SK-N-SH (cell line): ENCODE results near the gene PIAS3. TPM values are rescaled to one million over a fixed set of nuclear protein-coding genes. Genes with fewer than 3 reads are reported as not detected.

ENCODE experiments used
- CTCF ChIA-PET: fragments of 300-600, 350-600 bp; formaldehyde crosslinking; extraction: SDS; loops from one replicate; lab custom pipeline; 2021; lab: Yijun Ruan, JAX
- POLR2A ChIA-PET: fragments of 350-600 bp; sonication (Branson Sonifier 250); formaldehyde crosslinking; extraction: SDS; loops from one replicate; lab custom pipeline; 2020; ENCODE audit warnings: antibody characterized with exemption, inconsistent platforms; lab: Yijun Ruan, JAX
- DNase-seq: peaks from one replicate; pipeline ENCODE4 v3.0.0; 2012
- H2AFZ ChIP-seq: fragments of 200-600 bp; sonication (generic); 2 replicates; pipeline ENCODE4 v1.8.1; 2016; ENCODE audit warnings: antibody characterized with exemption, mild to moderate bottlenecking, low read depth
- H3F3A ChIP-seq: fragments of 200-600 bp; sonication (generic); replicated peaks from 2 replicates; pipeline ENCODE3; 2016; ENCODE audit warnings: antibody characterized with exemption, mild to moderate bottlenecking; ENCODE audit not compliant: insufficient read depth
- H3K27ac ChIP-seq, 2 experiments: fragments of 200-500 bp in 1 of 2; fragments of 200-600 bp in 1 of 2; sonication (Bioruptor generic) in 1 of 2; sonication (generic), shearing (Covaris generic) in 1 of 2; 2 replicates each; pipeline versions ENCODE4 v1.5.1 to v1.6.1; 2014 to 2016; ENCODE audit warnings: low read depth in 2 of 2, inconsistent platforms in 1 of 2, low read length in 1 of 2, mild to moderate bottlenecking in 1 of 2, mixed read lengths in 1 of 2
- H3K27me3 ChIP-seq: fragments of 200-600 bp; sonication (generic), shearing (Covaris generic); 2 replicates; pipeline ENCODE4 v1.6.1; 2016; ENCODE audit warnings: mixed run types; ENCODE audit not compliant: insufficient read depth
- H3K36me3 ChIP-seq, 2 experiments: fragments of 200-500 bp in 1 of 2; fragments of 200-600 bp in 1 of 2; sonication (Bioruptor generic) in 1 of 2; sonication (generic) in 1 of 2; replicated peaks in 1 of 2; 2 replicates each; pipeline versions ENCODE3 to v1.5.1; 2014 to 2016; ENCODE audit warnings: low read length in 1 of 2, mild to moderate bottlenecking in 1 of 2; ENCODE audit not compliant: insufficient read depth in 2 of 2, control insufficient read depth in 1 of 2
- H3K4me1 ChIP-seq, 2 experiments: fragments of 200-500 bp in 1 of 2; fragments of 200-600 bp in 1 of 2; sonication (Bioruptor generic) in 1 of 2; sonication (generic), shearing (Covaris generic) in 1 of 2; 2 replicates each; pipeline versions ENCODE4 v1.5.1 to v1.6.1; 2014 to 2016; ENCODE audit warnings: low read depth in 1 of 2, low read length in 1 of 2, mixed run types in 1 of 2; ENCODE audit not compliant: insufficient read depth in 2 of 2, control insufficient read depth in 1 of 2
- H3K4me2 ChIP-seq: fragments of 200-600 bp; sonication (generic), shearing (Covaris generic); 2 replicates; pipeline ENCODE4 v1.6.1; 2017; ENCODE audit warnings: mixed run types
- H3K4me3 ChIP-seq, 2 experiments: fragments of 200-500 bp in 1 of 2; fragments of 200-600 bp in 1 of 2; sonication (Bioruptor generic) in 1 of 2; sonication (generic), shearing (Covaris generic) in 1 of 2; 2 replicates each; pipeline versions ENCODE4 v1.5.1 to v1.8.1; 2014 to 2016; ENCODE audit warnings: low read depth in 2 of 2, inconsistent platforms in 1 of 2, low read length in 1 of 2, mild to moderate bottlenecking in 1 of 2, mixed read lengths in 1 of 2, moderate library complexity in 1 of 2
- H3K79me2 ChIP-seq: fragments of 200-600 bp; sonication (generic); 2 replicates; pipeline ENCODE4 v1.8.1; 2017; ENCODE audit warnings: mild to moderate bottlenecking; ENCODE audit not compliant: insufficient read depth
- H3K9ac ChIP-seq: fragments of 200-600 bp; sonication (generic); 2 replicates; pipeline ENCODE4 v1.6.1; 2017; ENCODE audit warnings: mixed run types
- H3K9me2 ChIP-seq: fragments of 200-600 bp; sonication (generic); 2 replicates; pipeline ENCODE4 v1.6.1; 2017; ENCODE audit warnings: mixed run types
- H3K9me3 ChIP-seq: fragments of 200-600 bp; sonication (generic); 2 replicates; pipeline ENCODE4 v1.6.1; 2017; ENCODE audit warnings: mixed run types, mild to moderate bottlenecking, moderate library complexity
- H4K20me1 ChIP-seq: fragments of 200-600 bp; sonication (generic); 2 replicates; pipeline ENCODE4 v1.6.1; 2017; ENCODE audit warnings: mild to moderate bottlenecking, mixed run types; ENCODE audit not compliant: insufficient read depth
- FOXM1 ChIP-seq: IDR thresholded peaks from 2 replicates; pipeline ENCODE4 v1.4.0; 2012; ENCODE audit warnings: low read depth, mild to moderate bottlenecking
- GABPA ChIP-seq: IDR thresholded peaks from 2 replicates; pipeline ENCODE4 v1.4.0; 2012; ENCODE audit warnings: low read depth, mild to moderate bottlenecking
- MXI1 ChIP-seq: IDR thresholded peaks from 2 replicates; pipeline ENCODE4 v1.6.1; 2012; ENCODE audit warnings: mild to moderate bottlenecking, low read depth, low read length, improper control_type of control experiment
- NFIC ChIP-seq: IDR thresholded peaks from 2 replicates; pipeline ENCODE4 v1.4.0; 2012; ENCODE audit warnings: borderline replicate concordance
- NRF1 ChIP-seq: IDR thresholded peaks from 2 replicates; pipeline ENCODE4 v1.6.1; 2012; ENCODE audit warnings: low read depth, mild to moderate bottlenecking, low read length
- PBX3 ChIP-seq: IDR thresholded peaks from 2 replicates; pipeline ENCODE4; 2012
- POLR2AphosphoS5 ChIP-seq: IDR thresholded peaks from 2 replicates; pipeline ENCODE4 v1.6.1; 2012; ENCODE audit warnings: low read depth, low read length
- RAD21 ChIP-seq: IDR thresholded peaks from 2 replicates; pipeline ENCODE4 v1.6.1; 2012; ENCODE audit warnings: mild to moderate bottlenecking, low read length
- REST ChIP-seq: IDR thresholded peaks from 2 replicates; pipeline ENCODE4 v1.6.1; 2012; ENCODE audit warnings: mild to moderate bottlenecking, low read depth, low read length, moderate library complexity
- RXRA ChIP-seq: IDR thresholded peaks from 2 replicates; pipeline ENCODE4 v1.4.0; 2012; ENCODE audit warnings: low read depth, mild to moderate bottlenecking, borderline replicate concordance
- SIN3A ChIP-seq: IDR thresholded peaks from 2 replicates; pipeline ENCODE4 v1.6.1; 2012; ENCODE audit warnings: low read depth, mild to moderate bottlenecking, low read length, moderate library complexity, borderline replicate concordance
- SMC3 ChIP-seq: IDR thresholded peaks from 2 replicates; pipeline ENCODE4 v1.6.1; 2012; ENCODE audit warnings: low read depth, low read length, improper control_type of control experiment
- USF1 ChIP-seq: IDR thresholded peaks from 2 replicates; pipeline ENCODE4 v1.4.0; 2012; ENCODE audit warnings: low read depth, borderline replicate concordance
- USF2 ChIP-seq: fragments of 150-350 bp; IDR thresholded peaks from 2 replicates; pipeline ENCODE4 v1.6.1; 2017; ENCODE audit warnings: antibody characterized with exemption, low read length, low read depth, borderline replicate concordance
- WGBS: methylation state at CpG from one replicate; pipeline ENCODE4 v1.1.6; 2017; ENCODE audit warnings: low lambda C conversion rate; 5-methylcytosine and 5-hydroxymethylcytosine counted together
- polyA plus RNA-seq, 3 experiments: library from polyadenylated mRNA; depleted of rRNA; stranded (reverse); fragments of >200 nt; gene quantifications; 2 replicates each; pipeline ENCODE4 v1.2.3, GENCODE V29; 2012

PIAS3 gene
- polyA plus RNA-seq, 1 of the 3 experiments (the other 2 are of a cell fraction) = 35.5 TPM

- Histone ChIP-seq H3K4me2 (peak within 1 kb of the TSS; percentile 87), H3K27ac (no peak within 1 kb of the TSS), H3K9ac (no peak within 1 kb of the TSS), H3K4me1 (peaks cover 2 to 18% of the 10 kb centered on the region in 2 experiments; a peak in 3 of 4 replicates), H3K36me3 (no peaks in the 10 kb centered on the region), H3K79me2 (no peaks in the 10 kb centered on the region), H3K9me3 (no peaks in the 10 kb centered on the region), H3K9me2 (no peaks in the 10 kb centered on the region), H3K4me3 (peak within 1 kb of the TSS; percentile 60 to 72), H3K27me3 (no peaks in the 10 kb centered on the region), H2AFZ (peak within 1 kb of the TSS; percentile 92), H3F3A (peaks cover 7% of the 10 kb centered on the region), H4K20me1 (no peaks in the 10 kb centered on the region)
- under 1% methylated on average over 10 of the region's 36 CpGs for WGBS
- ChIA-PET CTCF (interaction anchor here (0.7 to 4.2 kb wide), 6 partner anchors 19 to 140 kb away, joined by 3 to 20 read pairs (median 6); partner anchors contain the start of genes ITGA10 and NUDT17), POLR2A (interaction anchor here (0.6 to 1.4 kb wide), 2 partner anchors 26 to 94 kb away, joined by 5 to 8 read pairs; partner anchors contain the start of gene PIAS3)
- peak; percentile 95 for DNase-seq
- TF ChIP-seq RXRA (no peak), SMC3 (no peak), USF1 (no peak), SIN3A (0 out of 2 replicates have a peak, but pooled peaks have one; percentile 52), MXI1 (peak; percentile 65; the same call in 1 of the 2 replicates), REST (no peak), NRF1 (0 out of 2 replicates have a peak, but pooled peaks have one; percentile 15), PBX3 (peak; percentile 39)
These were observed 26.9 kb upstream of the PIAS3 start, which contains the start of gene ANKRD35 for GRCh38 chr1:145885738-145886287. Gene ANKRD35 (minus strand): TSS chr1:145885866. CDS start chr1:145885758, 108 bp downstream.

- H3K79me2 ChIP-seq = no peaks in the 10 kb centered on the region
- 0 out of 4 replicates have a peak overlapping the region, but pooled peaks of 1 of the 2 experiments have one; percentile 3 for H3K4me3 ChIP-seq
- TF ChIP-seq RAD21 = no peak
- no peak for TF ChIP-seq NFIC
- TF ChIP-seq USF2 = no peak
- no peak for TF ChIP-seq RXRA
- TF ChIP-seq POLR2AphosphoS5 = no peak
- TF ChIP-seq GABPA = no peak
- no peak for TF ChIP-seq FOXM1
- no peak for TF ChIP-seq SIN3A
- H4K20me1 ChIP-seq = no peaks in the 10 kb centered on the region
- no peaks in the 10 kb centered on the region for H3K36me3 ChIP-seq
- no peak overlapping the region for H3K9ac ChIP-seq
- H2AFZ ChIP-seq = no peak overlapping the region
- ChIA-PET POLR2A (no interaction called here), CTCF (interaction anchor here (1.5 to 6.5 kb wide), 3 partner anchors 7 to 39 kb away, joined by 4 to 54 read pairs (median 6); partner anchors contain the start of genes ITGA10 and NUDT17)
- H3K4me1 ChIP-seq = peaks cover 2 to 15% of the 10 kb centered on the region in 2 experiments; a peak in 3 of 4 replicates
- peaks cover 7% of the 10 kb centered on the region for H3F3A ChIP-seq
- H3K9me3 ChIP-seq = no peaks in the 10 kb centered on the region
- H3K27me3 ChIP-seq = no peaks in the 10 kb centered on the region
- peak overlapping the region; percentile 87 for H3K4me2 ChIP-seq
- DNase-seq = no peak
- no peak overlapping the region for H3K27ac ChIP-seq
- 67% methylated on average over 1 of the region's 1 CpG for WGBS
- no peaks in the 10 kb centered on the region for H3K9me2 ChIP-seq
These were observed 25.8 kb upstream of the PIAS3 start for GRCh38 chr1:145884675-145885074.
